GM12878 (cell line): ENCODE measurements around the gene ANKRD33B. TPM values are rescaled to one million over a fixed set of nuclear protein-coding genes. Genes with fewer than 3 reads are reported as not detected.

Source experiments
- ATAC-seq: fragments of 200-7000 bp; cut with Tn5 transposase; 3 replicates; pipeline ENCODE4 v1.9.1; 2020; ENCODE audit warnings: mild to moderate bottlenecking, moderate library complexity
- BruUV-seq: library from RNA; stranded (reverse); fragments of 400-500 nt; replicated peaks from 2 replicates; lab custom pipeline; 2021; lab: Mats Ljungman, UMichigan
- CTCF ChIA-PET: fragments of 300-600 bp; sonication (Branson Sonifier 250); formaldehyde crosslinking; extraction: SDS; loops from one replicate; lab custom pipeline; 2021; ENCODE audit warnings: inconsistent platforms; lab: Yijun Ruan, JAX
- POLR2A ChIA-PET: fragments of 350-600 bp; formaldehyde crosslinking; extraction: SDS; loops from one replicate; lab custom pipeline; 2021; ENCODE audit warnings: inconsistent platforms; lab: Charles Lee
- RAD21 ChIA-PET: fragments of 300-600 bp; sonication (Branson Sonifier 250); formaldehyde crosslinking; loops from one replicate; lab custom pipeline; 2023; ENCODE audit warnings: antibody characterized with exemption; ENCODE audit not compliant: unreplicated experiment; lab: Charles Lee
- SMC1A ChIA-PET: fragments of 300-600 bp; sonication (Branson Sonifier 250); formaldehyde crosslinking; loops from one replicate; lab custom pipeline; 2023; ENCODE audit not compliant: unreplicated experiment, uncharacterized antibody; lab: Charles Lee
- DNase-seq: peaks from one replicate; pipeline ENCODE4 v3.0.0-alpha.2; 2011; ENCODE audit warnings: low read depth, low spot score
- FAIRE-seq: peaks from 3 replicates; lab custom pipeline; 2011; peaks lifted over from hg19 to GRCh38; lab: Jason Lieb, UNC
- H2AFZ ChIP-seq: 2 replicates; pipeline ENCODE4 v1.6.0; 2011; ENCODE audit warnings: low read depth, low read length, control low read depth; ENCODE audit not compliant: control insufficient read depth
- H3K27ac ChIP-seq: 2 replicates; pipeline ENCODE4 v1.5.1; 2011; ENCODE audit warnings: control low read depth; ENCODE audit not compliant: control insufficient read depth, insufficient read depth
- H3K27me3 ChIP-seq, 2 experiments: replicated peaks in 1 of 2; 2 replicates each; pipeline versions ENCODE4 v1.6.0 to v1.6.1; 2011; ENCODE audit warnings: low read length in 1 of 2; ENCODE audit not compliant: control insufficient read depth in 2 of 2, insufficient read depth in 2 of 2
- H3K36me3 ChIP-seq, 2 experiments: 2 replicates each; pipeline ENCODE4 v1.5.1; 2011; ENCODE audit warnings: low read length in 1 of 2; ENCODE audit not compliant: control insufficient read depth in 2 of 2, insufficient read depth in 2 of 2
- H3K4me1 ChIP-seq: 2 replicates; pipeline ENCODE4 v1.6.1; 2011; ENCODE audit warnings: mild to moderate bottlenecking, low read length, moderate library complexity, mixed read lengths; ENCODE audit not compliant: control insufficient read depth, insufficient read depth
- H3K4me2 ChIP-seq: 2 replicates; pipeline ENCODE4 v1.6.0; 2011; ENCODE audit warnings: control low read depth; ENCODE audit not compliant: control insufficient read depth, insufficient read depth
- H3K4me3 ChIP-seq: fragments of 200-600 bp; sonication (generic); 2 replicates; pipeline ENCODE4 v1.5.1; 2016
- H3K79me2 ChIP-seq: 2 replicates; pipeline ENCODE4 v1.6.0; 2011; ENCODE audit warnings: low read length; ENCODE audit not compliant: control insufficient read depth, insufficient read depth
- H3K9ac ChIP-seq: 2 replicates; pipeline ENCODE4 v1.8.0; 2011; ENCODE audit warnings: low read length, control low read depth, mixed read lengths; ENCODE audit not compliant: control insufficient read depth, insufficient read depth
- H3K9me3 ChIP-seq: replicated peaks from 3 replicates; pipeline ENCODE4 v1.5.1; 2011; ENCODE audit warnings: mild to moderate bottlenecking, low read length; ENCODE audit not compliant: control insufficient read depth, insufficient read depth
- H4K20me1 ChIP-seq: 2 replicates; pipeline ENCODE4 v1.6.0; 2011; ENCODE audit not compliant: control insufficient read depth, insufficient read depth
- ATF7 ChIP-seq: fragments of 450-650 bp; IDR thresholded peaks from 2 replicates; pipeline ENCODE4 v1.6.1; 2016; ENCODE audit warnings: low read depth, mild to moderate bottlenecking
- CBX5 ChIP-seq: sonication (generic); IDR thresholded peaks from 2 replicates; pipeline ENCODE4 v1.6.1; 2016; ENCODE audit warnings: low read depth, moderate library complexity, mild to moderate bottlenecking, inconsistent platforms
- GABPA ChIP-seq: IDR thresholded peaks from 2 replicates; pipeline ENCODE4 v1.6.1; 2014; ENCODE audit warnings: antibody characterized with exemption, low read depth, mild to moderate bottlenecking, inconsistent platforms
- IKZF1 ChIP-seq: fragments of 450-650 bp; conservative IDR thresholded peaks from 2 replicates; pipeline ENCODE4 v1.6.1; 2017; ENCODE audit warnings: antibody characterized with exemption, mild to moderate bottlenecking
- IRF4 ChIP-seq: IDR thresholded peaks from 2 replicates; pipeline ENCODE4 v1.6.1; 2011; ENCODE audit warnings: low read depth, low read length
- SIX5 ChIP-seq: IDR thresholded peaks from 2 replicates; pipeline ENCODE4 v1.6.1; 2011; ENCODE audit warnings: mild to moderate bottlenecking, low read depth, low read length, moderate library complexity; ENCODE audit not compliant: severe bottlenecking
- SP1 ChIP-seq: IDR thresholded peaks from one replicate; pipeline ENCODE4 v1.6.1; 2011; ENCODE audit warnings: low read depth, low read length
- WGBS: methylation state at CpG from one replicate; pipeline ENCODE4 v1.1.6; 2016; ENCODE audit warnings: low lambda C conversion rate; ENCODE audit not compliant: insufficient replicate concordance, insufficient coverage; ENCODE audit errors: missing lambda C conversion rate; 5-methylcytosine and 5-hydroxymethylcytosine counted together
- in situ Hi-C: fragments of 300-500 bp; cut with MboI; formaldehyde crosslinking; loops from 9 replicates; pipeline ENCODE4 v1.14.3; 2018; ENCODE audit warnings: mixed read lengths
- intact Hi-C: fragments of 100-400 bp; cut with micrococcal nuclease; formaldehyde crosslinking; loops from one replicate; pipeline ENCODE4 v1.14.2; 2022; ENCODE audit not compliant: unreplicated experiment
- polyA plus RNA-seq, 11 experiments: library from polyadenylated mRNA; depleted of rRNA in 4 of 11; unstranded in 6 of 11; stranded (reverse) in 5 of 11; fragments of >200 nt; fragmentation: Nextera tagmentation in 4 of 11; fragmentation: Illumina TruSeq in 1 of 11; extraction: Ambion mirVana in 4 of 11; extraction: Trizol in 1 of 11; gene quantifications; 1 replicate in 1 of 11; 2 replicates in 10 of 11; pipeline versions ENCODE4 v1.2.1 to v1.2.3, GENCODE V29; 2011 to 2016; ENCODE audit warnings: inconsistent platforms in 2 of 11, missing spikeins in 2 of 11, low read depth in 1 of 11
- total RNA-seq, 4 experiments: library from RNA; depleted of rRNA in 3 of 4; stranded (reverse); fragments of >200 nt in 3 of 4; fragmentation: Illumina TruSeq in 1 of 4; extraction: Trizol in 1 of 4; gene quantifications; 2 replicates each; pipeline versions ENCODE4 v1.2.1 to v1.2.3, GENCODE V29; 2013 to 2021
- TF ChIP-seq, protein P1 (sequence below): fragments of 450-650 bp; formaldehyde crosslinking; IDR thresholded peaks from 2 replicates; pipeline ENCODE4 v1.5.0; 2022; ENCODE audit warnings: mild to moderate bottlenecking, missing genetic modification characterization
- TF ChIP-seq, protein P2 (sequence below): IDR thresholded peaks from 2 replicates; pipeline ENCODE4 v1.6.1; 2011; ENCODE audit warnings: borderline replicate concordance, low read depth, mild to moderate bottlenecking, moderate library complexity, mixed read lengths, low read length; ENCODE audit not compliant: insufficient read depth; ENCODE audit errors: extremely low read length
- TF ChIP-seq, protein P3 (sequence below): fragments of 450-650 bp; IDR thresholded peaks from 2 replicates; pipeline ENCODE4 v1.6.1; 2017; ENCODE audit warnings: mild to moderate bottlenecking, moderate library complexity

The ANKRD33B gene
- total and polyA plus RNA-seq, 10 of the 15 experiments (the other 5 are each of a cell fraction or from before 2014, with no cell fraction given): 4.9 to 61.6 (median 15.6) TPM

DNA sequence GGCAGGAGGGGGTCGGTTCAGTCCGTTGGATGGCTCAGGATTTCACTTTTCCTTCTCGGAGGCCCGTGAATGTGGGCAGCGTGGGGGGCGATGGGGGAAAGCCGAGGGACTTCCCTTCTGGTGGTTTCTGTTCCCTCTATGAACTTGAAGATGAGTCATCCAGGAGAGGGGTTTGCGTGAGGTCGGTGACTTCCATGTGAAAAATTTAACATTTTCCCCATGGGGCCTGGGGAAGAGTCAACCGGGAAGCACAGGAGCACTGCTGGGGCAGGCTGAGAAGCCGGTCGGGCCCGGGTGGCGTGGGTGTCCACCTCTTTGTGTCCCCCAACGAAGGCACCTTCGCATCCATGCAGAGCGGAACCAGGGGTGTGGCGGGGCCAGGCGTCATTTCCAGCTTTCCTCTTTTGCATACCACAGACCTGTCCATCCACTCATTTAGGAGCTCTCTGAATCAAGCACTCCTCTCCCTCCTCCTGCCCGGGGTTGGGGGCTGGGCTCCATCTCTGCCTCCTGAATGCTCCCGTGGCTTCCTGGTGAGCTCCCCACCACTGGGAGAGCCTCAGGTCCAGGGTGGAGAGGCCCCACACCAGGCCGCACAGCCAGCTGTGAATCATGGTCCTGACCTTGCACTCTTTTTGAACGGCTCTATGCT is 68.4 kb downstream of the ANKRD33B start (continued):
- TF ChIP-seq, protein P1, sequence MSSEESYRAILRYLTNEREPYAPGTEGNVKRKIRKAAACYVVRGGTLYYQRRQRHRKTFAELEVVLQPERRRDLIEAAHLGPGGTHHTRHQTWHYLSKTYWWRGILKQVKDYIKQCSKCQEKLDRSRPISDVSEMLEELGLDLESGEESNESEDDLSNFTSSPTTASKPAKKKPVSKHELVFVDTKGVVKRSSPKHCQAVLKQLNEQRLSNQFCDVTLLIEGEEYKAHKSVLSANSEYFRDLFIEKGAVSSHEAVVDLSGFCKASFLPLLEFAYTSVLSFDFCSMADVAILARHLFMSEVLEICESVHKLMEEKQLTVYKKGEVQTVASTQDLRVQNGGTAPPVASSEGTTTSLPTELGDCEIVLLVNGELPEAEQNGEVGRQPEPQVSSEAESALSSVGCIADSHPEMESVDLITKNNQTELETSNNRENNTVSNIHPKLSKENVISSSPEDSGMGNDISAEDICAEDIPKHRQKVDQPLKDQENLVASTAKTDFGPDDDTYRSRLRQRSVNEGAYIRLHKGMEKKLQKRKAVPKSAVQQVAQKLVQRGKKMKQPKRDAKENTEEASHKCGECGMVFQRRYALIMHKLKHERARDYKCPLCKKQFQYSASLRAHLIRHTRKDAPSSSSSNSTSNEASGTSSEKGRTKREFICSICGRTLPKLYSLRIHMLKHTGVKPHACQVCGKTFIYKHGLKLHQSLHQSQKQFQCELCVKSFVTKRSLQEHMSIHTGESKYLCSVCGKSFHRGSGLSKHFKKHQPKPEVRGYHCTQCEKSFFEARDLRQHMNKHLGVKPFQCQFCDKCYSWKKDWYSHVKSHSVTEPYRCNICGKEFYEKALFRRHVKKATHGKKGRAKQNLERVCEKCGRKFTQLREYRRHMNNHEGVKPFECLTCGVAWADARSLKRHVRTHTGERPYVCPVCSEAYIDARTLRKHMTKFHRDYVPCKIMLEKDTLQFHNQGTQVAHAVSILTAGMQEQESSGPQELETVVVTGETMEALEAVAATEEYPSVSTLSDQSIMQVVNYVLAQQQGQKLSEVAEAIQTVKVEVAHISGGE (CRISPR knock-in tag): no peak

DNA sequence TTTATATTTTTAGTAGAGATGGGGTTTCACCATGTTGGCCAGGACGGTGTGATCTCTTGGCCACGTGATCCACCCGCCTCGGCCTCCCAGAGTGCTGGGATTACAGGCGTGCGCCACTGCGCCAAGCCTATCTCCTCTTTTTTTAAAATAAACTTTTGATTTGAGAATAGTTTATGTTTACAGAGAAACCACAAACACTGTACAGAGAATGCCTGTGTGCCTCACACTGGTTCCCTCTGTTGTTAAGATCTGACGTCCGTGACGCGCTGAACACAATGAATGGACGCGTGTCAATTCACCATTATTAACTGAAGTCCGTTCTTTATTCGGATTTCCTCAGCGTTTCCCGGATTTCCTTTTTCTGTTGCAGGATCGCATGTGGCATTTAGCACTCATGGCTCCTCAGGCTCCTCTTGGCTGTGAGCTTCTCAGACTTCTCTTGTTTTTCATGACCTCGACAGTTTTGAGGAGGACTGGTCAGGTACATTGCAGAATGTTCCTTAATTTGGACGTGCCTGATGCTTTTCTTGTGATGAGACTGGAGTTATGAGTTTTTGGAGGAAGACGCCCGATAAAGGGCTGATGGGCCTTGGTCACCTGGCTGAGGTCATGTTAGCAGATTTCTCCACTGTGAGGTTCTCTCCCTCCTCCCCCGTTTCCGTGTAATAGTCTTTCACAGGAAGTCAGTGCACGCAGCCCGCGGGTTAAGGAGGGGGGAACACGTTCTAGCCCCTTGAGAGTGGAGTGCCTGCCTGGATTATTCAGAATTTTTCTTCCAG is 69.6 kb downstream of the ANKRD33B start:
- 1% methylated on average over 28 of the region's 28 CpGs for WGBS
- in situ Hi-C loops: no loop called here
- peaks cover 76% of the 10 kb centered on the region for H3K79me2 ChIP-seq
- H4K20me1 ChIP-seq: no peaks in the 10 kb centered on the region
- no peaks in the 10 kb centered on the region for H3K27me3 ChIP-seq
- H3K4me1 ChIP-seq: peaks cover 75% of the 10 kb centered on the region
- peaks cover 11% of the 10 kb centered on the region in 2 experiments for H3K36me3 ChIP-seq
- H3K9me3 ChIP-seq: peaks cover 9% of the 10 kb centered on the region
- H3K27ac ChIP-seq: peak overlapping the region; percentile 93
- ATAC-seq (0 out of 3 replicates have a peak, but pooled peaks have one; percentile 2), FAIRE-seq (no peak), DNase-seq (no peak)
- no TSS peak for BruUV-seq
- RAD21 ChIA-PET: interaction anchor here (0.7 to 6.7 kb wide), 13 partner anchors 12 to 407 kb away, joined by 3 to 93 read pairs (median 3); partner anchors contain the start of genes ANKRD33B and MARCHF6
- H2AFZ ChIP-seq: peak overlapping the region; percentile 18; the same call in 1 of the 2 replicates
- H3K4me2 ChIP-seq: peak overlapping the region; percentile 69
- peak overlapping the region; percentile 79 for H3K9ac ChIP-seq
- POLR2A ChIA-PET: interaction anchor here (0.9 to 4.9 kb wide), 8 partner anchors 10 to 280 kb away, joined by 3 to 39 read pairs (median 6); partner anchors contain the start of gene MARCHF6
- intact Hi-C loops: loop anchor here (2.0 to 5.0 kb wide), 4 partner anchors 71 to 351 kb away; partner anchors contain the start of gene DAP
- no peak overlapping the region for H3K4me3 ChIP-seq
- CTCF ChIA-PET: interaction anchor here (0.7 to 5.2 kb wide), 7 partner anchors 26 to 267 kb away, joined by 3 to 34 read pairs (median 5); no protein-coding TSS in a partner anchor
- SMC1A ChIA-PET: interaction anchor here (0.9 to 6.5 kb wide), 9 partner anchors 13 to 179 kb away, joined by 3 to 90 read pairs (median 7); no protein-coding TSS in a partner anchor
- TF ChIP-seq ATF7 (peak; percentile 47; the same call in 1 of the 2 replicates), IKZF1 (peak; percentile 50), SIX5 (no peak), SP1 (peak; percentile 18), GABPA (no peak), CBX5 (no peak), IRF4 (0 out of 2 replicates have a peak, but pooled peaks have one; percentile 30)
- TF ChIP-seq, protein P2, sequence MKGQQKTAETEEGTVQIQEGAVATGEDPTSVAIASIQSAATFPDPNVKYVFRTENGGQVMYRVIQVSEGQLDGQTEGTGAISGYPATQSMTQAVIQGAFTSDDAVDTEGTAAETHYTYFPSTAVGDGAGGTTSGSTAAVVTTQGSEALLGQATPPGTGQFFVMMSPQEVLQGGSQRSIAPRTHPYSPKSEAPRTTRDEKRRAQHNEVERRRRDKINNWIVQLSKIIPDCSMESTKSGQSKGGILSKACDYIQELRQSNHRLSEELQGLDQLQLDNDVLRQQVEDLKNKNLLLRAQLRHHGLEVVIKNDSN: peak; percentile 36
- TF ChIP-seq, protein P3, sequence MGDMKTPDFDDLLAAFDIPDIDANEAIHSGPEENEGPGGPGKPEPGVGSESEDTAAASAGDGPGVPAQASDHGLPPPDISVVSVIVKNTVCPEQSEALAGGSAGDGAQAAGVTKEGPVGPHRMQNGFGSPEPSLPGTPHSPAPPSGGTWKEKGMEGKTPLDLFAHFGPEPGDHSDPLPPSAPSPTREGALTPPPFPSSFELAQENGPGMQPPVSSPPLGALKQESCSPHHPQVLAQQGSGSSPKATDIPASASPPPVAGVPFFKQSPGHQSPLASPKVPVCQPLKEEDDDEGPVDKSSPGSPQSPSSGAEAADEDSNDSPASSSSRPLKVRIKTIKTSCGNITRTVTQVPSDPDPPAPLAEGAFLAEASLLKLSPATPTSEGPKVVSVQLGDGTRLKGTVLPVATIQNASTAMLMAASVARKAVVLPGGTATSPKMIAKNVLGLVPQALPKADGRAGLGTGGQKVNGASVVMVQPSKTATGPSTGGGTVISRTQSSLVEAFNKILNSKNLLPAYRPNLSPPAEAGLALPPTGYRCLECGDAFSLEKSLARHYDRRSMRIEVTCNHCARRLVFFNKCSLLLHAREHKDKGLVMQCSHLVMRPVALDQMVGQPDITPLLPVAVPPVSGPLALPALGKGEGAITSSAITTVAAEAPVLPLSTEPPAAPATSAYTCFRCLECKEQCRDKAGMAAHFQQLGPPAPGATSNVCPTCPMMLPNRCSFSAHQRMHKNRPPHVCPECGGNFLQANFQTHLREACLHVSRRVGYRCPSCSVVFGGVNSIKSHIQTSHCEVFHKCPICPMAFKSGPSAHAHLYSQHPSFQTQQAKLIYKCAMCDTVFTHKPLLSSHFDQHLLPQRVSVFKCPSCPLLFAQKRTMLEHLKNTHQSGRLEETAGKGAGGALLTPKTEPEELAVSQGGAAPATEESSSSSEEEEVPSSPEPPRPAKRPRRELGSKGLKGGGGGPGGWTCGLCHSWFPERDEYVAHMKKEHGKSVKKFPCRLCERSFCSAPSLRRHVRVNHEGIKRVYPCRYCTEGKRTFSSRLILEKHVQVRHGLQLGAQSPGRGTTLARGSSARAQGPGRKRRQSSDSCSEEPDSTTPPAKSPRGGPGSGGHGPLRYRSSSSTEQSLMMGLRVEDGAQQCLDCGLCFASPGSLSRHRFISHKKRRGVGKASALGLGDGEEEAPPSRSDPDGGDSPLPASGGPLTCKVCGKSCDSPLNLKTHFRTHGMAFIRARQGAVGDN: peak; percentile 61; the same call in 1 of the 2 replicates
